ENCODE results near the gene DHCR24. TPM values are rescaled to one million over a fixed set of nuclear protein-coding genes. Genes with fewer than 3 reads are reported as not detected.

The DHCR24 gene
- total RNA-seq, 1 donor from 2014 or later: 9.9 TPM

- no peaks in the 10 kb centered on the region for H3K4me1 ChIP-seq (ENCODE audit: control insufficient read depth in 3 of 3, insufficient read depth in 3 of 3, low read length in 3 of 3)
- no peak overlapping the region for H3K4me3 ChIP-seq (ENCODE audit: low read length in 3 of 3)
- H3K27me3 ChIP-seq (ENCODE audit: control insufficient read depth in 3 of 3, insufficient read depth in 3 of 3, low read length in 3 of 3): no peaks in the 10 kb centered on the region
- H3K9ac ChIP-seq (ENCODE audit: low read depth in 1 of 3, low read length in 3 of 3): peak overlapping the region in 1 of 3 donors; percentile 16
- H3K27ac ChIP-seq (ENCODE audit: low read depth, low read length): no peak overlapping the region
- H3K36me3 ChIP-seq (ENCODE audit: control insufficient read depth in 3 of 3, insufficient read depth in 3 of 3, low read length in 3 of 3): peaks cover 7 to 49% (median 31%) of the 10 kb centered on the region in 3 donors
- no peaks in the 10 kb centered on the region for H3K9me3 ChIP-seq (ENCODE audit: control insufficient read depth in 3 of 3, low read length in 3 of 3)
Observed at GRCh38 chr1:54866801-54867716, 19.9 kb downstream of the DHCR24 start.

GRCh38 chr1:54865238-54866073 is 21.5 kb downstream of the DHCR24 start:
- Histone ChIP-seq H3K36me3 (ENCODE audit: control insufficient read depth in 3 of 3, insufficient read depth in 3 of 3, low read length in 3 of 3) (peaks cover 7 to 36% (median 18%) of the 10 kb centered on the region in 3 donors), H3K4me1 (ENCODE audit: control insufficient read depth in 3 of 3, insufficient read depth in 3 of 3, low read length in 3 of 3) (peaks cover 6 to 11% (median 10%) of the 10 kb centered on the region in 3 donors), H3K27ac (ENCODE audit: low read depth, low read length) (no peak overlapping the region), H3K9ac (ENCODE audit: low read depth in 1 of 3, low read length in 3 of 3) (no peak overlapping the region), H3K27me3 (ENCODE audit: control insufficient read depth in 3 of 3, insufficient read depth in 3 of 3, low read length in 3 of 3) (no peaks in the 10 kb centered on the region), H3K9me3 (ENCODE audit: control insufficient read depth in 3 of 3, low read length in 3 of 3) (no peaks in the 10 kb centered on the region), H3K4me3 (ENCODE audit: low read length in 3 of 3) (no peak overlapping the region)

DNA sequence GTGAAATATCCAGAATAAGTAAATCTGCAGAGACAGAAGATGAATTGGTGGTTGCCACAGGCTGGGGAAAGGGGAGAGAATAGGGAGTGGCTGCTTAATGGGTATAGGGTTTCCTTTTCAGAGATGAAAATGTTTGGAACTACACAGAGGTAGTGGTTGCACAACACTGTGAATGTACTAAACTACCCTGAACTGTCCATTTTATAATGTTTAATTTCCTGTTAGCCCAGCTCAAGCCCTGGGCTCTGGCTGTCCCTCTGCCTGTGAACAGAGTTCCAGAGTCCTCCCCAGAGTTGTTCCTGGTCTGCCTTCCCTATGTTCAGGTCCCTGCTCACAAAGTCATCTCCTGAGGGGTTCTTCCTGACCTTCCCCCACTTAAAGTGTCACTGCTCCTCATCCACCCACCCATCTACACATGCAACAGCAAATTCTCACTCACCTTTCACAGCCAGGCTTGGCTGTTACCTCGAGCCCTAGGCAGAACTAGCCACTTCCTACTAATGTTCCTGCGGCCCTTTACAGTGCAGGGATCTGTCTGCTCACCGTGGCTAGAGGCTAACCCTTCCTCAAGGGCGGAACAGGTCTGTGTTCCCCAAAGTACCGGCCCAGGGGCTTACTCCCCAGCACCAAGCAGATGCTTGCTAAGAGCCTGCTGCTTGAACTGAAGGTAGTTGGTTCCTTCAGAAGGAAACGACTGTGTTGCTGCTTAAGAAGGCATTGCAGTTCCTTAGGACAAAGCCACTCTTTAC is 22.4 kb downstream of the DHCR24 start:
- H3K9me3 ChIP-seq (ENCODE audit: control insufficient read depth in 3 of 3, low read length in 3 of 3): no peaks in the 10 kb centered on the region
- no peak overlapping the region for H3K9ac ChIP-seq (ENCODE audit: low read depth in 1 of 3, low read length in 3 of 3)
- H3K4me1 ChIP-seq (ENCODE audit: control insufficient read depth in 3 of 3, insufficient read depth in 3 of 3, low read length in 3 of 3): peaks cover 6 to 17% (median 17%) of the 10 kb centered on the region in 3 donors
- H3K4me3 ChIP-seq (ENCODE audit: low read length in 3 of 3): no peak overlapping the region
- peaks cover 7 to 33% (median 15%) of the 10 kb centered on the region in 3 donors for H3K36me3 ChIP-seq (ENCODE audit: control insufficient read depth in 3 of 3, insufficient read depth in 3 of 3, low read length in 3 of 3)
- H3K27me3 ChIP-seq (ENCODE audit: control insufficient read depth in 3 of 3, insufficient read depth in 3 of 3, low read length in 3 of 3): no peaks in the 10 kb centered on the region
- H3K27ac ChIP-seq (ENCODE audit: low read depth, low read length): no peak overlapping the region

DNA sequence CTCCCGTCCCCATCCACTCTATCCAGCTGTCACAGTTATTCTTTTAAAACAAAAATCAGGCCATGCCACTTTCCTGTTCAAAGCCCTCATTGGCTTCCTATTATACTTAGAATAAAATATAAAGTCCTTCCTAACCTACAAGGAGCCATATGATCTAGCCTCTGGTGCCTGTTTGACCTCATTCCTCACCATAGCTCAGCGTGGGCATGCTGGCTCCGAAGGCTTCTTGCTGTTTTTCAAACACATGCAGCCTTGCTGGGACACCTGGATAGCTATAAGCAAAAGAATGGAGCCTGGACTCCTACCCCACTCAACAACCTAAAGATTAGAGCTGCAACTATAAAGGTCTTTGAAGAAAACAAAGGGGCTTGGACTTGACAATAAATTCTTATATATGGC is 23.7 kb downstream of the DHCR24 start:
- Histone ChIP-seq H3K9ac (ENCODE audit: low read depth in 1 of 3, low read length in 3 of 3) (no peak overlapping the region), H3K27me3 (ENCODE audit: control insufficient read depth in 3 of 3, insufficient read depth in 3 of 3, low read length in 3 of 3) (no peaks in the 10 kb centered on the region), H3K9me3 (ENCODE audit: control insufficient read depth in 3 of 3, low read length in 3 of 3) (no peaks in the 10 kb centered on the region), H3K4me1 (ENCODE audit: control insufficient read depth in 3 of 3, insufficient read depth in 3 of 3, low read length in 3 of 3) (peaks cover 6 to 22% (median 20%) of the 10 kb centered on the region in 3 donors), H3K4me3 (ENCODE audit: low read length in 3 of 3) (no peak overlapping the region), H3K27ac (ENCODE audit: low read depth, low read length) (no peak overlapping the region), H3K36me3 (ENCODE audit: control insufficient read depth in 3 of 3, insufficient read depth in 3 of 3, low read length in 3 of 3) (peaks cover 7 to 27% (median 15%) of the 10 kb centered on the region in 3 donors)

- Histone ChIP-seq H3K9me3 (ENCODE audit: control insufficient read depth in 3 of 3, low read length in 3 of 3) (no peaks in the 10 kb centered on the region), H3K4me3 (ENCODE audit: low read length in 3 of 3) (no peak overlapping the region), H3K36me3 (ENCODE audit: control insufficient read depth in 3 of 3, insufficient read depth in 3 of 3, low read length in 3 of 3) (peaks cover 3 to 17% (median 5%) of the 10 kb centered on the region in 3 donors), H3K4me1 (ENCODE audit: control insufficient read depth in 3 of 3, insufficient read depth in 3 of 3, low read length in 3 of 3) (peaks cover 9 to 40% (median 36%) of the 10 kb centered on the region in 3 donors), H3K9ac (ENCODE audit: low read depth in 1 of 3, low read length in 3 of 3) (peak overlapping the region in 1 of 3 donors; percentile 28), H3K27ac (ENCODE audit: low read depth, low read length) (peak overlapping the region; percentile 45), H3K27me3 (ENCODE audit: control insufficient read depth in 3 of 3, insufficient read depth in 3 of 3, low read length in 3 of 3) (no peaks in the 10 kb centered on the region)
Observed at GRCh38 chr1:54861070-54861761, 25.8 kb downstream of the DHCR24 start.

DNA sequence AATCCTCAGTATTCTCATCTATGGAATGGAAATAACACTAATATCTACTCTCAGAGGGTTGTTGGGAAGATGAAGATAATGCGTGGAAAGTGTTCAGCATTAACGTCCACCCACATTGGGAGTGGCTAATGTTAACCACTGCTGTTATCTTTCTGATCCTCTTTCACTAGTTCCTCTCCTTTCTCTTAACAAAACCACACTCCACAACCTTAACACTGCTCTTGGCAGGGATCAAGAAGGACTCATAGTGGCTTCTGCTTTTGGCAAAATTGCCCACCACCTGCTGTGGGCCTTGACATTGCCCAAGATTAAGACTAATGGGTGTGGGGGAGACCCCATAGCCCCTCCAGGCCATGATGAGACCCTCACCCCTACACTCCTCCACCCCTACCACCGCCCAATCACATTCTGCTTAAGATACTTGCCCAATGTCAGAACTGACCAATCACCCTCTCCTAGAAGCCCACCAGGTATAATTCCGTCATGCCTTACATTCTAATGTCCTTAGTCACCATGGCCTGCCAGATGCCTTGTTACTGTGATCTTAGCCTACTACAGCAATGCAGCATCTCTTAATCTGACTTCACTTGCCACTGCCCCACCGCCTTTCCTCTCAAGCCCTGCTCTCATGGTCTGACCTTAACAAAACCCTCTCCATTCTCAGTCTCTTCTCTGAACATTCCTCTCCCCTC is 27.1 kb downstream of the DHCR24 start:
- Histone ChIP-seq H3K4me1 (ENCODE audit: control insufficient read depth in 3 of 3, insufficient read depth in 3 of 3, low read length in 3 of 3) (peaks cover 9 to 42% (median 36%) of the 10 kb centered on the region in 3 donors), H3K27ac (ENCODE audit: low read depth, low read length) (no peak overlapping the region), H3K36me3 (ENCODE audit: control insufficient read depth in 3 of 3, insufficient read depth in 3 of 3, low read length in 3 of 3) (peaks cover 3 to 11% (median 3%) of the 10 kb centered on the region in 3 donors)

DNA sequence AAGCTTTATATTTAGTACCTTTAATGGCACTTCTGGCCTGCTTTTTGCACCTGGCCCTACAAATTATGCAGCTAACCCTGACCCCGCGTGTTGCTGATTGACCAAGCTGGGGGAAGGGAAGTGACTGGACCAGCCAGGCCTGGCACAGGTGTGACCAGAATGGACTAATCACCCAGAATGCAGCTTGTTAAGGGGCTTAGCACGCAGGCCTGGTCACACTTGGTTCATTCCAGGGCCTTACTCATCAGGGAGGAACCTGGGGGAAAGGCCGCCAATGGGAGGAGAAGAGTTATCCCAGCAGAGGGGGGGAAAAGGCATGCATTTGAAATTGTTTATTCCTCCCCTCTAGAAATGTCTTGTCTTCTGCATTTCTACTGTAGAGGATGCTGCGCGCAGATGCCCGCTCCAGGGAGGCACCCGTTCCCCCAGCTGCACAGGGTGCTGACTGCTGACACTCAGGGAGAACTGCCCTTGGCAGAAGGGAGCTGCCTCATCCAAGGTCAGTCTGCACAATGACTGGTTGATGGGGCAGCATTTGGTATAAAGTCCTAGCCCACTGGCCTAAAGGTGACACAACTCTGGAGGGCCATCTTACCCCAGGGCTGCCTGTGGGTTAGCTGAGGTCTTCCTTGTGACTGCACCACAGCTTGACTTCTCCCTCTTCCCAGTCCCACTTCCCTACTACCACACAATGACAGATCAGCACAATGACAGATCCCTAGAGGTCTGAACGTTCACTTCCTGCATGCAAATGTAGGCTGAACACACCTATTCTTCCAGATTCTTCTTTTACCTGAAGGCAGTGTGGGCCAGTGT is 29.0 kb downstream of the DHCR24 start:
- H3K4me3 ChIP-seq (ENCODE audit: low read length in 3 of 3): no peak overlapping the region
- H3K9me3 ChIP-seq (ENCODE audit: control insufficient read depth in 3 of 3, low read length in 3 of 3): no peaks in the 10 kb centered on the region
- peaks cover 0 to 19% (median 4%) of the 10 kb centered on the region in 3 donors for H3K36me3 ChIP-seq (ENCODE audit: control insufficient read depth in 3 of 3, insufficient read depth in 3 of 3, low read length in 3 of 3)
- no peak overlapping the region for H3K27ac ChIP-seq (ENCODE audit: low read depth, low read length)
- H3K27me3 ChIP-seq (ENCODE audit: control insufficient read depth in 3 of 3, insufficient read depth in 3 of 3, low read length in 3 of 3): no peaks in the 10 kb centered on the region
- H3K9ac ChIP-seq (ENCODE audit: low read depth in 1 of 3, low read length in 3 of 3): no peak overlapping the region
- H3K4me1 ChIP-seq (ENCODE audit: control insufficient read depth in 3 of 3, insufficient read depth in 3 of 3, low read length in 3 of 3): peaks cover 9 to 42% (median 36%) of the 10 kb centered on the region in 3 donors

More for the DNA sequence above, 27.1 kb downstream of the DHCR24 start:
- H3K9me3 ChIP-seq (ENCODE audit: control insufficient read depth in 3 of 3, low read length in 3 of 3): no peaks in the 10 kb centered on the region
- H3K9ac ChIP-seq (ENCODE audit: low read depth in 1 of 3, low read length in 3 of 3): no peak overlapping the region
- no peak overlapping the region for H3K4me3 ChIP-seq (ENCODE audit: low read length in 3 of 3)
- no peaks in the 10 kb centered on the region for H3K27me3 ChIP-seq (ENCODE audit: control insufficient read depth in 3 of 3, insufficient read depth in 3 of 3, low read length in 3 of 3)

- Histone ChIP-seq H3K27ac (ENCODE audit: low read depth, low read length) (peak overlapping the region; percentile 54), H3K4me1 (ENCODE audit: control insufficient read depth in 3 of 3, insufficient read depth in 3 of 3, low read length in 3 of 3) (peaks cover 9 to 42% (median 36%) of the 10 kb centered on the region in 3 donors), H3K4me3 (ENCODE audit: low read length in 3 of 3) (no peak overlapping the region), H3K9ac (ENCODE audit: low read depth in 1 of 3, low read length in 3 of 3) (no peak overlapping the region), H3K27me3 (ENCODE audit: control insufficient read depth in 3 of 3, insufficient read depth in 3 of 3, low read length in 3 of 3) (no peaks in the 10 kb centered on the region), H3K36me3 (ENCODE audit: control insufficient read depth in 3 of 3, insufficient read depth in 3 of 3, low read length in 3 of 3) (peaks cover 0 to 24% (median 10%) of the 10 kb centered on the region in 3 donors), H3K9me3 (ENCODE audit: control insufficient read depth in 3 of 3, low read length in 3 of 3) (no peaks in the 10 kb centered on the region)
Observed at GRCh38 chr1:54857141-54857540, 29.9 kb downstream of the DHCR24 start.
